Suprapubic skin (tissue), 4 donors: ENCODE results near the gene PIWIL4.

Experiments
- CTCF ChIP-seq, 2 donors: fragments of 200-600 bp in 1 of 2; fragments of 450-650 bp in 1 of 2; sonication (generic) in 1 of 2; IDR thresholded peaks; one replicate each; pipeline ENCODE4 v1.5.1; 2016 to 2019; ENCODE audit warnings: antibody characterized with exemption in 2 of 2, mild to moderate bottlenecking in 1 of 2, moderate library complexity in 1 of 2
- EP300 ChIP-seq: sonication (generic); formaldehyde crosslinking; IDR thresholded peaks from one replicate; pipeline ENCODE4 v1.6.1; 2017; ENCODE audit warnings: antibody characterized with exemption
- POLR2A ChIP-seq, 2 donors: fragments of 450-650 bp; IDR thresholded peaks; one replicate each; pipeline ENCODE4 v1.6.1; 2017; ENCODE audit warnings: antibody characterized with exemption in 2 of 2, mild to moderate bottlenecking in 2 of 2, moderate library complexity in 2 of 2
- POLR2AphosphoS5 ChIP-seq, 3 donors: sonication (generic); formaldehyde crosslinking; IDR thresholded peaks; one replicate each; pipeline ENCODE4 v1.6.1; 2017; ENCODE audit warnings: antibody characterized with exemption in 3 of 3

- TF ChIP-seq CTCF (IDR thresholded peaks at IDR 0.05): no peak
- no peak for TF ChIP-seq POLR2A (IDR thresholded peaks at IDR 0.05)
- TF ChIP-seq POLR2AphosphoS5 (IDR thresholded peaks at IDR 0.05): no peak
- no peak for TF ChIP-seq EP300
Measured at GRCh38 chr11:94657629-94658028, 90.5 kb downstream of the PIWIL4 start.
